DMS79 treated with DMSO at 0.1 percent for 48 hours (cell line): ENCODE results near the gene CWC15.
"Not testable (repeated sequence)": the region's sequence is repeated elsewhere in the genome, so short reads cannot be mapped to it uniquely, and the experiment has no call there.

Experiments
- DNase-seq: peaks from one replicate; lab custom pipeline; 2025; lab: John Stamatoyannopoulos, UW

Gene CWC15

DNA sequence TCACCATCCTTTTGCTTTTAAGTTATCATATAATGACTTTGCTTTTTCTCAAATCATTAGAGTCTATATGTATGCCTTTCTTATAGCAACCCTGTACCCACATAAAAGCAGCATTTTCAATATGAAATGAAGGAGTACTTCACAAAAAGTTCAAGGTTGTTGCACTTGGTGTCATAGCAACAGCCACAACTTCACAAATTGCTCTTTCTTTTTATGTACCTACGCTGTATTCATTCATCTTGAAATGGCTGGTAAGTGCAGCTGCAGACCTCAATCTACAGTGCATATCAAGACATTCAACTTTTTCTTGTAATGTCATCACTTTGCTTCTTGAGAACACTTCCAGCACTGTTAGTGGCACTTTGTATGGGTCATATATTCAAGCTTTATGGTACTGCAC lies 18.6 kb downstream of the CWC15 start:
- no peak for DNase-seq

DNA sequence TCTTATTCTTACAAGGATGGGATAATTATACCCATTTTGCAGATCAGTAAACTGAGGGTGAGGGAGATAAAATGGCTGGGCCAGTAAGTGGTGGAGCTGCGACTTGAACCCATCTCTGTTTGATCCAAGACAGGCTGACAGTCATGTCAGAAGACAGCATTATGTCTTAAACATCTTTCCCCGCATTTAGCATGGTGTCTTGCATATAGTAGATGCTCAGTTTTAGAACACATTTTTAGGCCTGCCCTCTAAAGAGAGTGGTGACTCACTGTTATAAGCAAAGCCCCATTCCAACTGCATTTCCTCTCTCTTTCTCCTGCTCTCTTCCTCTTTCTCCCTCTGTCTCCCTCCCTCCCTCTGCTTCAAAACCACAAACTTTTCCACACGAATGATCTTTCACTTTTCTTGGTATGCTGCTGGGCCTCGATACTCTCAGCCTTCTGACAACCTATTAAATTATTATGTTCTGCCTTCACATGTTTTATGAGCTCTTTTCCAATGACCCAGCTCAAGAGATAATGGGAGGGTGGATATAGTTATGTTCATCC lies 25.2 kb downstream of the CWC15 start:
- peak; percentile 28 for DNase-seq

DNA sequence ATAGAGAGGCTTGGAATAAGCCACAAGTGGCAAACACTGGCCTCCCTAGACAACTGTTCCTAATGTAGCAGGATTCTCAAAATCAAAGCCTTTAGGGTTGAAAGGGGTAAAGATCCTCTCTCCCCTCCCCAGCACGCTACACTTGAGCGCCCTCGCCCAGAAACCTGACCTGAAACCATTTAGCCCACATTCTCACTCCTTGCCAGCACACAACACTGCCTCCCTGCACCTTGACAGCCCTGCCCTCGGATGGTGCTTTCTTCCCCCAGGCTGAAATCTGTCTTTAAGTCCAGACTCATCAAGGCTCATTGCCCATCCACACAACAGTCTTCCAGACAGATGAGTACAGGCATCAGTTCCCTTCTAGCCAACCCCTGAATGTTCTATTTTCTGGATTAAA lies 26.5 kb downstream of the CWC15 start:
- DNase-seq = no peak

DNA sequence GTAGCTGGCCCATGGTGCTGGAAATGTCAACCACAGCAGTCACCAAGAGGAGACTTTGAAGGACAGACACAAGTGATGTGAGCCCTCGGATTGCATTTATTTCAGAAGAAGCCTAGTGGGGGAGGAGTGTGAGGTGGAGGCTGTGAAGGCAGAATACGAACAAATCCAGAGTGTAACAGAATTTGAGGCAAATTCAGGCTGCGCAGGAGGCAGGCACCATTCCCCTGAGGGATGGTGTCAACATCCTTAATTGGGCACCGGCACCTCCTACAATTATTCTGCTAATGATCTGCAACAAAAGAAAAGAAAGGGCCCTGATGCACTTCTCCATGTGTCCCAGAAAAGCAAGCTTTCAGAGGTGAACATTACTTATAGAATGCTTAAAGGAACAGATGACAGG lies 32.2 kb downstream of the CWC15 start:
- DNase-seq = no peak

DNA sequence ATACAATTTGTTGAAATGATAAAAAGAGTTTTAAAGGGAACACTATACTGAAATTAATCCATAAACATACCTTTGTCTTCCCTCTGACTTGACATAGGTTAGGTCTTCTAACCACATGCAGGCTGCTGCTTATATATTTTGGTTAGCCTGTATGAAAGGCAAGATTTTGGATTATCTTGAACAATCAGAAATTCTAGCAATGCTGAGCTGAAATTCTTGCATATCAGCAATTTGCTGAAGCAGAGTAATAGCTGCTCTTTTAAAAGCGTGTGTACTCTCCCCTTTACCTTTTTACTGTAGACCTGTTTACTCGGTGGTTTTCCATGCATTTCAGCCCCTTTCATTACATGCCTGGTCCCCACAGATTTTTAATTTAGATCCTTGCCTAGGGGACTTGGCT lies 34.0 kb downstream of the CWC15 start:
- no peak for DNase-seq

DNA sequence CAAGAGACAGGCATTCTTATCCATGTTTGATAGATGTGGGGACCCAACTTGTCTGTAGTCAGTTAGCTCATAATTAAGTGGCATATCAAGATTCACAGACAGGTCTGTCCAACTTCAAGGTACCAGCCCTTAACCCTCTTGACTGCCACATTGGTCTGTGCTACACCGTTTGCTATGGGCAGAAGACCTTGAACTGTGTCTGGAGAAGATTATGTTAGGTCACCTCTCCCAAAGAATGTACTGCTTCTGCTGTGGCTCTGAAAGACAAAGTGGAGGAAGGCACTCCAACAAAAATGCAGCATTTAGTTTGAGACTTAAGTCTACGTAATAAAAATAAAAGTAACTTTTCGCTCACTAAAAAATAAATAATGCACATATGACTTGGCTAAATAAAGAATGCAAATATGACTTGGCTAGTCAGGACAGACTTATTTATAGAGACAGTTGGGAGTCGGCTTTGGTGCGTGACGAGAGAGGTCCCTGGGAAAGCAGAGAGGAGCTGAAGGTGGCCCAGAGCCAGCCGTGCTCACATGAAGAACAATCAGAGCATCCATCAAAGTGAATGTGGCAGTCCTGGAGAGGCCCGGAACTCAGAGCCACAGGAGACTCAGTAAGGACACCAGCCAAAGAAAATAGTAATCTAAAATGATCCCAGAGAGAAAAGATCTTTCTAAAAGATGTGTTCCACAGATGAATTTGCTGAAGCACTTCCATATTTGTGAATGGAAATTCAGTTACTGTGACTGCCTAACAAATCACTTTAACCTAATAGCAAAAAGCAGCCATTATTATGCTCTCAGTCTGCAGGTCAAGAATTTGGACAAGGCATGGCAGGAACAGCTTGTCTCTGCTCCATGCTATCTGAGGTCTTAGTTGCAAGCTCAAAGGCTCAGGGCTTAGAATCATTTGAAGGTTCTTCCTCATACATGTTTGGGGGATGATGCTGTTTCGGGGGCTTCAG lies 35.0 kb downstream of the CWC15 start:
- DNase-seq = peak; percentile 81

DNA sequence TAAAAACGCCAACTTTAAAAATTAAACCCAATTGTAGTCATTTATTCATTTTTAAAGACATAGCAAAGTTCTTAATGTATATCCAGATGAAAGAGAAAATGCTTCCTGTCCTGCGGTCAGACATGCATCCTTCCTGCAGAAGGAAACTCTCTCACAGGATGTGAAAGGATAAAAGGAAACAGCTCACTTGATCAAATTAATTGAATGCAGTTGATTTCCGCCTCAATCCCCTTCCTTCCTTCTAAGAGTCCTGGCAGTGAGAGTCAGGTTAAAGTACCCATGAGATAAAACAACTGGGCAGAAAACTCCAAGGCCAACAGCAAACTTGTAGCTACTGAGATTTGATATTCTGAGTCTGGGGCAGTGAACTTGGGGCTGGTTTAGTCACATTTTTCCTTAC lies 38.5 kb downstream of the CWC15 start:
- DNase-seq = no peak

DNA sequence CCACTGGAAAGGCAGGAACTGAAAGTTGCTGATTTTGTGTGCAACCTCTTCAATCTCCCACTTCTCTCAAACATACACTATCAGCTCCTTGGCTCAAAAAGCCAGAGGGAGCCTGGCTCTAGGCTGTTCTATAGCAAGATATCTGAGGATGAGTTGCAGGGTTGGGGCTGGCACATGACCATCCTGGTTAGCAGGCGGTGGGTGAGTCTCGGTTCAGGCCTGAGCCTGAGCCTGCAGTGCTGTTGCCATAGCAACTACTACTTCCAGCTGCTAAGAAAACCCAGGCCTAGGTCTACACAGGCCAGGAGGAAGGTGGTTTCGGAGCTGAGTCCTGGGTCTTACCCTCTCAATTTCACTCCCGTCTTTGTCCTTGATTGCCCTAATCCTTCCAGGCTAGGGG lies 39.0 kb downstream of the CWC15 start:
- peak; percentile 13 for DNase-seq

DNA sequence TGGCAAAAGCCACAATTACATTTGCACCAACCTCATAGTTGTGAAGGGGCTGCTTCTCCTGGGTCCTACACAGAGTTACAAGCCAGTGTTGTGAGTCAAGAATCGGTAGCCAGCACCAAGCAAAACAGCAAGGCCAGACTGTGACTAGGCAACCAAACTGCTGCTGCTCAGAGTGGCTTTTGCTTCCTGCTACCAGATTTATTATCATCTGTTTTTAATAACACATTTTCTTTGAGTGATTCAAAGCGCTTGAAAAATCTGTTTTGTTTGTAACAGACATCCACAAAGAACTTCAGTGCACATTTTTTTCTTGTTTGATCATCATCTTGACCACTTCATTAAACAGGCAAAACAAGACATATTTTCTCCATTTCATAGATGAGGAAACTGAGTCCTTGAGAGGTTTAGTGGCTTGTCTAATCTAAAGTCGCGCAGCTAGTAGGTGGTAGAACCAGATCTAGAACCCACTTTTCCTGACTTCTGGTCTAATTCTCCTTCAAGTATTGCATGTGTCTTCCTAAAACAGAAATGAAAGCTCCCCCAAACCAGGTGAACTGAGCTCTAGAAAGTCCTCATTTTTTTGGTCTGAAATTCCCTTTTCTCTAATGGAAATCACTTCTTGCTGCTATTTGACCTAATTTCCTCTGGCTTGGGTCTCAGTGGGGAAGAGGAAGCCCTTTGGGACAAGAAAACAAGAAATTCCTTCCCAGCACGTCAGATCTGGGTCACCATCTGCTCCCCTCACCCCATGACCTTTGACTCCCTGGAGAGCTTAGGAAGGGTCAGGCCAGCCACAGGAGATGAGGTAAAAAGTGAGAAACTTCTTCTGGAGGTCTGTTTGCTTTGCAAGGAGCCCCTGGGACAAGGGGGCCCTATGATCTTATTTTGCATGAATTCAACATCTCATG lies 39.9 kb downstream of the CWC15 start:
- no peak for DNase-seq

DNA sequence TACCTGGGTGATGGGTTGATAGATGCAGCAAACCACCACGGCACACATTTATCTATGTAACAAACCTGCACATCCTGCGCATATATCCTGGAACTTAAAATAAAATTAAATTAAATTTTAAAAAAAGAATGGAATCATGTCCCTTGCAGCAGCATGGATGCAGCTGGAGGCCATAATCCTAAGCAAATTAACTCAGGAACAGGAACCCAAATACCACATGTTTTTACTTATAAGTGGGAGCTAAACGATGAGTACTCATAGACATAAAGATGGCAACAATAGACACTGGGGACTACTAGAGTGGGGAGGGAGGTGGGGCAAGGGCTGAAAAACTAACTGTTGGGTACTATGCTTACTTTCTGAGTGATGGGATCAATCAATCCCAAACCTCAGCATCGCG lies 40.9 kb downstream of the CWC15 start:
- DNase-seq = no peak

DNA sequence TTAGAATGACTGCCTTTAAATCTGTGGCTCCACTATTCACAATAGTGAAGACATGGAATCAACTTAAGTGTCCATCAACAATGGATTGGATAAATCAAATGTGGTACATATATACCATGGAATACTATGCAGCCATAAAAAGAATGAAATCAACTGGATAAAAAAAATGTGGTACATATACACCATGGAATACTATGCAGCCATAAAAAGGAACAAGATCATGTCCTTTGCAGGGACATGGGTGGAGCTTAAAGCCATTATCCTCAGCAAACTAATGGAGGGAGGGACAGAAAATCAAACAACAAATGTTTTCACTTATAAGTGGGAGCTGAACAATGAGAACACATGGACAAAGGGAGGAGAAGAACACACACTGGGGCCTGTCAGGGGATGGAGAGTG lies 41.3 kb downstream of the CWC15 start:
- not testable (repeated sequence) for DNase-seq

DNA sequence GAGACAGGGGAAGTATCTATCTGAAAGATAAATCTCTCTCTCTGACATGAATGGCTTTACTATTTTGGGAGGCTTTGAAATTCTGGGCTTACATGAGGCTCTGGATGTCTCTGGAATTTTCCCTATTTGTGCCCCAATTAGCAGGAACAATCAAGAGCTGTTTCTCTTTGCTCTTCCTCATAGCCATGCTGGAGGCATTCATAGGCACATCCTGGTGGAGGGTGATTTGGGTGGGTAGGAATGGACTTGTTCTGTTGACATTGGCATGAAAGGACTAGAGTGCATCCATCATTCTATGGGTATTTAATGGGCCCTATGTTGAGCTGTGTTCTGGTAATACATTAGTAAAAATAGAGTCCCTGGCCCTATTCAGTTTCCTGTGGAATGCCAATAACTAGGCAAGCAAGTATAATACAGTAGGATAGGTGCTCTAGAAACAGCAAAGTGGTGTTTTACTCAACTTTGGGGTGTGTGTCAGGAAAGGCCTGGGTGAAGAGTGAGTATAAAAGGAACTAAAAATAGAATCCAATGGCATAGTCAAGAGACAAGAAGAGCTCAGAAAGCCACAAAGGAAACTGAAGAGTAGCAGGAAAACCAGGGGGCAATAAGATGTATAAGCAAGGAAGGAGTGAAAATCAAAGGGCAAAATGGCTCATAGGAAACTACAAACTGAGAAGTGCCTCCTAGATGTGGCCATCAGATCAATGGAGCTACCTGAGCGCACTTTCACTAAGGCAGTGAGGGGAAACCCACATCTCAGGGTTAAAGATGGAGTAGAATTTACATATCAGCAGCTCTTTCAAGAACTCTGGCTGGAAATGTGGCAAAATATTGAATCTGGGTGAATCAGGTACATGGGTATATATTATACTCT lies 45.0 kb downstream of the CWC15 start:
- DNase-seq = no peak

DNA sequence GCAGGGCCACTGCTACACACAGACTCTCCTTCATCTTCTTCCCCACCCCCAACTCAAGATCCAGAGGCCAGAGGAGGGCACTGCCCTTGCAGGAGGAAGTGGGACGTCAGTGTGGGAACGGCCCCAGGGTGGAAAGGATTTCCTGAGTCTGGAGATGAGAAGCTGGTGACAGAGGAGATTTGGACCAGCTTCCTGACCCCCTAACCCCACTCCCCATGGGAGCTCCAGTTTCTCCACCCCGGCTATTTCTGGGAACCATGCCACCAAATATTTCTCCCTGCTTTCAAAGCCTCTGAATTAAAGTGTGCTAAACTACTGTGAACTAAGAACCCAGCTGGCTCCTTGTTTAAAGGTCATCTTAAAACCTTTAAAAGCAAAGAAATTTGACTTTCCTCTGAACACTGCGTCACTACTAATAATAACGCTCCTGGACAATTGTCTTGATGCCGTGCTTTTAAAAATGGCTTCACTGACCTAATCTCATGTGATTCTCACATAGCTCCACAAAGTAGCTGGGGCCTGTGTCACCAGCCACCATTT lies 46.6 kb downstream of the CWC15 start:
- DNase-seq = no peak

DNA sequence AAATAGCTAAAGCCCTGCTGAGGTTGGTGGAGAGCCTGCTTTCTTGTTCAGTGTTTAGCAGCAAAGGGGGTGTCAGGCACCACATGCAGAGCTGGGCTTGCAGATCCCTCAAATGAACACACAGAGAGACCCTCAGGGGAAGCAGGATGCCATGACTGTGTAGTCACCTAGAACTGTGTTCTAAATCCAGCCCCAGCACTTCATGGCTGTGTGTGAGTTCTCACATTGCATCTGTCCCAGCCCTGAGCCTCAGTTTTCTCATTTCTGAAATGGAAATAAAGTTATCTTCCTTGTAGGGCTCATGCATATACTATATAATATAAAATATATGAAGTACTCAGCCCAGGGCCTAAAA lies 47.1 kb downstream of the CWC15 start:
- no peak for DNase-seq

DNA sequence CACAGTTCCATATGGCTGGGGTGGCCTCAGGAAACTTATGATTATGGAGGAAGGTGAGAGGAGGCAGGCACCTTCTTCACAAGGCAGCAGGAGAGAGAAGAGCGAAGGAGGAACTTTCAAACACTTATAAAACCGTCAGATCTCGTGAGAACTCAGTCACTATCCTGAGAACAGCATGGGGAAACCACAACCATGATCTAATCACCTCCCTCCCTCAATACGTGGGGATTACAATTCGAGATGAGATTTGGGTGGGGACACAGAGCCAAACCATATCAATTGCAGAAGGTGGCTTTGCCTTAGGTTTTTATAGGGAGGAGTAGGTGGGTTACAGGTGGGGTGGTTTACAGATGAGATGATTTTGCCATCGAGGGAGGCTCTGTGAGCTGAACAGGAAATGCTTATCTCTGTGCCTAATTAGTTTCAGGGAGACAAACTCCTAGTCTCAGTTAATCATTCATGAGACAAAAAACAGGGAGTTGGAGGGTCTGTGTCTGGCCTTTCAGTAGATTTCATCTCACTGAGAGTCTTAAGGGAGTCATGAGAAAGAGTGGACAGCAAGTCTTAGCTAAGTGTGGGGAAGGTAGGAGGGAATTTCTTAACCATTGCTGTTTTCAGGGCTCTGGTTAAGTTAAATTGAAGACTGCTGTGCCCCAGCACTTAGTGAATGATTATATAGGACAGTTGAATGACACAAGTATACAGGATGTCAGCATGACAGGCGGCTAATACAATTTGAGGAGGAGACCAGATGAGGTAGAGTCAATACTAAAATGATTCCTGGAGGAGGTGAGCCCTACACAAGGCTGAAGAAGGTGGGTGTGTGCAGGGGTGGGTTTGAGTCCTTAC lies 47.7 kb downstream of the CWC15 start:
- DNase-seq = no peak

DNA sequence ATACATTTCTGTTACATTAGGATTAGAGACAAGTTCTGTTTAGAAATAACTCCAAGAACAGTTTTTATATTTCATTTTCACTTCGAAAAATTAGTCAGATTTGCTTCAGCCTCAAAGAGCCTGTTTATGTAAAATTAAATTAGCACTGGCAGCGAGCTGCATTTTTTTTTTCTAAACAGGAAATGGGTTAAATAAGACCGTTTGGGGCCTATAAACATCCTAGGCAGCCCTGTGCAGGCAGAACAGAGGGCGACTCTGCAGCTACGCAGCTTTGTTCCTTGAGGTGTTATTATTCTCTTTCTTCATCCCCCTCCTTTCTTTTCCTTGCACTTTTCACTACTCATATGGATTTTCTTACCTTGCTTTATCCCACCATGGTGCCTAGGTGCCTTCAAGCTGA lies 48.7 kb downstream of the CWC15 start:
- no peak for DNase-seq

DNA sequence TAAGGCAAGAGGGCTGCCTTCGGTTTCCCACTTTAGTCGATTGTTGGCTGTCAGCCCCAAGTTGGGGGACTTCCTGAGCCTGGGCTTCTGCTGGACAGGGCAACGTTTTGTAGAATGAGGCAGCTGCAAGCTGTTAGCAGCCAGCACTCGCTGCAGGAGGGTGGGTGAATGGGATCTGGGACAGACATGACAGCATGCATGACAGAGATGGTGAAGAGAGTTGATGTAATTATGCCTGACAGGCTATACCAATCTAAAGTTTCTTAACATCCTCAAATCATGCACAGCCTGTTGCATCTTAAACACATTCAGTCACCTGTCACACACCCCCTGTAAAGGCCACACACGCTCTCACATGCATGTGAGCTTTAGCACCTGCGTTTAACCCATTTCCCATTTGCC lies 49.2 kb downstream of the CWC15 start:
- DNase-seq = no peak

DNA sequence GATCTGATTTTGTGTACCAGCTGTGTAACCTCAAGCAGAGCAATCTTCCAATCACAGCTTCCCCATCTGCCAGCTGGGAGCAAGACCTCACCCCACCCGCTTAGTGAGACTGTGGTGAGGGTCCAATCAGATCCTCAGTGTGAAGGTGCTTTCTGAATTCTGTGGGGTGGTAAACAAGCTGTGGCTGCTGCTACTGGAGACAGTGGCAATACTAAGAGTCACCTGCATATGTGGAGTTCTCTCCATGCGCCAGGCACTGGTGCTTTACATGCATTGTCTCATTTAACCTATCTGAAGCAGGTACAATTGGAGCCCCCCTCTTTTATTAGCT lies 50.4 kb downstream of the CWC15 start:
- DNase-seq = no peak

DNA sequence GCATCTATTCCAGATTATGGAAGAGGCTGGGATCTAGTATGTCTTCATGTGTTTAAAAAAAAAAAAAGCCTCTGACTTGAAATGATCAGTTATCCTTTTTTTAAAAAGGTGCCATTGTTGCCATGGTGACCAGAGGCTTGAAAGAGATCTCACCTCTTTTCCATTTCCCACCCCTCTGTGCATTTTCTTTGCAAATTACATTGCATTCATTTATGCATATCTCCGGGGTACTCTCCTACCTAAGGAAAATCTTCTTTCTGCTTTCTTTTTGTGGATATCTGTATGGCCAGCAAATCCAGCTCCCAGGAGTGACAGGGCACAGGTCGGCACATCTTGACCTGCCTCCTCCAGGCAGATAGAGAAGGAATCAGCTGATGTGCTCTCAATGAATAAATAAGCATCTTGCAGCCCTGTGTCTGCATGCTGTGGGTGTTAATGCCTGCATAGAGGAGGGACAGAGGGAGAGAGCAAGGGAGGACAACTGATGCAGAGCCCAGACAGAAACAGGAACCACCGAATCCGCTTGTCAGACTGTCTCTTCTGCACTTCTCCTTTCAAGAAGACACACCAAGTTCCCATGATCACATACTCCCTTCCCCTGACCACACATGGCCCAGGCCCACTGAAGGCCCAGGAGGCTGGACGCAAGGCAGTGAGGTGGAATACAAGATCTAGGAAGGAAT lies 50.9 kb downstream of the CWC15 start:
- no peak for DNase-seq

DNA sequence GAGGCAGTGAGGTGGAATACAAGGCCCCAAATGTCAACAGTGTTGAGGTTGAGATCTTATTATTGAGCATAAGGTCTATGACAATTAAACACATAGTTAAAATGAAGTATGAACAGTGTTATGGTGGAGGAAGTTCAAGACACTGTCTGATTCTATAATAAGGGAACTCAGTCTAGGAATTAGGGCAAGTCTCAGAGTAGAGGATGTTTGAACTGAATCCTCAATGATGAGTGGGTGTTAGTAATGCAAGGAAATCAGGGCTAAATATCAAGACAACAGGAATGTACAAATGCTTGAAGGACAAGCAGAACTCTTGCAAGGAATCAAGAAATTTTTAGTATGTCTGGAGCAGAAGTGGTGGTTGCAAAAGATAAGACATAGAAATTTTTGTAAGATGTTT lies 53.0 kb downstream of the CWC15 start:
- no peak for DNase-seq
